T-cell (primary cell): Measurements from ENCODE around the gene MYL4. TPM values are rescaled to one million over a fixed set of nuclear protein-coding genes. Genes with fewer than 3 reads are reported as not detected.
"Not testable (repeated sequence)": the region's sequence is repeated elsewhere in the genome, so short reads cannot be mapped to it uniquely, and the experiment has no call there.

Experiments used
- ATAC-seq, 4 experiments: fragments of 200-7000 bp in 3 of 4; fragments of 150-1000 bp in 1 of 4; cut with Tn5 transposase; replicated peaks in 1 of 4; 1 replicate in 3 of 4; 2 replicates in 1 of 4; pipeline ENCODE4 v1.10.0; 2021; ENCODE audit warnings: moderate library complexity in 3 of 4, mild to moderate bottlenecking in 2 of 4, moderate number of reproducible peaks in 1 of 4
- CTCF ChIA-PET, 2 donors: fragments of 300-600 bp; sonication (Branson Sonifier 250); formaldehyde crosslinking; loops; one replicate each; lab custom pipeline; 2022; ENCODE audit warnings: antibody characterized with exemption in 2 of 2; lab: Charles Lee
- POLR2A ChIA-PET, 2 donors: fragments of 300-600 bp; sonication (Branson Sonifier 250); formaldehyde crosslinking; loops; one replicate each; lab custom pipeline; 2022; ENCODE audit warnings: antibody characterized with exemption in 2 of 2; lab: Charles Lee
- DNase-seq, 35 experiments: peaks; one replicate each; pipeline versions ENCODE4 v3.0.0 to v3.0.0-alpha.2; 2013 to 2023
- H3K27ac ChIP-seq: one replicate; pipeline ENCODE4 v1.5.1; 2013; ENCODE audit warnings: low read length
- H3K27me3 ChIP-seq, 2 experiments: replicated peaks in 1 of 2; 1 replicate in 1 of 2; 2 replicates in 1 of 2; pipeline versions ENCODE4 v1.6.1 to v1.7.0; 2013; ENCODE audit warnings: low read length in 1 of 2, mixed read lengths in 1 of 2; ENCODE audit not compliant: control insufficient read depth in 2 of 2, insufficient read depth in 2 of 2; ENCODE audit errors: extremely low read depth in 1 of 2
- H3K36me3 ChIP-seq, 2 donors: 1 replicate in 1 of 2; 2 replicates in 1 of 2; pipeline versions ENCODE4 v1.6.1 to v1.7.0; 2013; ENCODE audit warnings: low read length in 1 of 2; ENCODE audit not compliant: control insufficient read depth in 2 of 2, insufficient read depth in 1 of 2; ENCODE audit errors: extremely low read depth in 1 of 2
- H3K4me1 ChIP-seq, 2 experiments: 1 replicate in 1 of 2; 2 replicates in 1 of 2; pipeline versions ENCODE4 v1.6.1 to v1.7.0; 2013; ENCODE audit warnings: low read length in 2 of 2, mixed read lengths in 1 of 2; ENCODE audit not compliant: insufficient read depth in 2 of 2, control insufficient read depth in 1 of 2; ENCODE audit errors: extremely low read depth in 1 of 2
- H3K4me3 ChIP-seq, 2 donors: 1 replicate in 1 of 2; 2 replicates in 1 of 2; pipeline versions ENCODE4 v1.5.1 to v1.7.0; 2013; ENCODE audit warnings: mild to moderate bottlenecking in 2 of 2, low read length in 1 of 2, moderate library complexity in 1 of 2; ENCODE audit not compliant: control insufficient read depth in 1 of 2; ENCODE audit errors: extremely low read depth in 1 of 2
- H3K9me3 ChIP-seq: 2 replicates; pipeline ENCODE4 v1.7.0; 2013
- H3K27ac Mint-ChIP-seq, 2 donors: one replicate each; pipeline ENCODE4 v1.8.0; 2020 to 2021; ENCODE audit warnings: mild to moderate bottlenecking in 2 of 2, mixed read lengths in 2 of 2
- H3K27me3 Mint-ChIP-seq, 2 donors: one replicate each; pipeline ENCODE4 v1.8.0; 2021 to 2022; ENCODE audit warnings: mixed read lengths in 2 of 2
- H3K36me3 Mint-ChIP-seq: one replicate; pipeline ENCODE4 v1.8.0; 2021; ENCODE audit warnings: mixed read lengths
- H3K4me1 Mint-ChIP-seq, 3 donors: one replicate each; pipeline ENCODE4 v1.8.0; 2020 to 2022; ENCODE audit warnings: mixed read lengths in 3 of 3, mild to moderate bottlenecking in 1 of 3
- H3K4me3 Mint-ChIP-seq, 3 donors: one replicate each; pipeline ENCODE4 v1.8.0; 2020 to 2022; ENCODE audit warnings: mild to moderate bottlenecking in 3 of 3, mixed read lengths in 3 of 3, moderate library complexity in 3 of 3
- H3K9me3 Mint-ChIP-seq, 3 donors: one replicate each; pipeline ENCODE4 v1.8.0; 2020 to 2022; ENCODE audit warnings: mixed read lengths in 3 of 3
- WGBS: methylation state at CpG from one replicate; pipeline ENCODE4 v1.1.5; 2013; ENCODE audit warnings: missing lambda C conversion rate; ENCODE audit not compliant: insufficient coverage; 5-methylcytosine and 5-hydroxymethylcytosine counted together
- total RNA-seq, 35 experiments: library from RNA in 6 of 35; stranded (reverse) in 6 of 35; fragments of 120-200 nt in 1 of 35; gene quantifications; one replicate each; pipeline versions ENCODE4 v1.2.1 to v1.2.4 and lab custom pipeline; 2013 to 2026

Gene MYL4
- total RNA-seq, 5 donors from 2014 or later (not counting 1 experiment from before 2014, with no cell fraction given), result not detected

DNA sequence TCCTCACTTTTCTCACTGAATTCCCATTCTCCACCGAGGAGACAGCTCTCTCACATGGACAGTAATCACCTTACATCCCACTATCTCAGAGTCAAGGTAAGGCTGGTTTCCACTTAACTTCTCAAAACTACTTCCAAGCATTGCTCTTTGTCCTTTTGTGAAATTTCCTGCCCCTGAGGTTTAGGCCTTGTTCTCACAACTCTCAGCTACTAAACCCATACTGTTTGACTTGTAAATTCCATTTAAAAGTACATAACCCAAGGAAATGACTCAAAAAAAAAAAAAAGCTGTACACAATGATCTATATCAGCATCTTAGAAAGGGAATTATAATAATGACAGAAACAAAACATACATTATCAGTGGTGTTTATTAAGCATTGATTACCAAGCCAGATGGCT lies 28.8 kb upstream of the MYL4 start:
- 100% methylated on average over 1 of the region's 1 CpG for WGBS
- CTCF ChIA-PET, result no interaction called here
- Histone ChIP-seq H3K9me3 (no peaks in the 10 kb centered on the region), H3K4me1 (peaks cover 4 to 8% of the 10 kb centered on the region in 2 experiments), H3K36me3 (peaks cover 2 to 26% of the 10 kb centered on the region in 2 donors), H3K27ac (no peak overlapping the region), H3K4me3 (no peak overlapping the region), H3K27me3 (no peaks in the 10 kb centered on the region)
- no peaks in the 10 kb centered on the region for H3K9me3 Mint-ChIP-seq
- H3K27ac Mint-ChIP-seq, result no peak overlapping the region
- ATAC-seq (no peak), DNase-seq (no peak)
- H3K27me3 Mint-ChIP-seq, result no peaks in the 10 kb centered on the region
- peaks cover 58 to 63% (median 59%) of the 10 kb centered on the region in 3 donors for H3K4me1 Mint-ChIP-seq
- H3K4me3 Mint-ChIP-seq, result no peak overlapping the region
- POLR2A ChIA-PET, result no interaction called here
- peaks cover 35% of the 10 kb centered on the region for H3K36me3 Mint-ChIP-seq

DNA sequence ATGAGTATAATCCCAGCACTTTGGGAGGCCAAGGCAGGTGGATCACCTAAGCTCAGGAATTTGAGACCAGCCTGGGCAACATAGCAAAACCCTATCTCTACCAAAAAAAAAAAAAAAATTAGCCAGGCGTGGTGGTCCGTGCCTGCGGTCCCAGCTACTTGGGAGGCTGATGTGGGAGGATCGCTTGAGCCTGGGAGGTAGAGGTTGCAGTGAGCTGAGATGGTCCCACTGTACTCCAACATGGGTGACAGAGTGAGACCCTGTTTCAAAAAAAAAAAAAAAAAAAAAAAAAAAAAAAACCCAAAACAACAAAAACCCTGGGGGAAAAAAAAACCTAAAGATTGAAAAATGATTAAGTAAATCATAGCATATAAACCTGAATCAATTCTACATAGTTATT lies 28.2 kb upstream of the MYL4 start:
- H3K4me1 Mint-ChIP-seq, result peaks cover 57 to 64% (median 60%) of the 10 kb centered on the region in 3 donors
- H3K4me3 Mint-ChIP-seq, H3K27ac ChIP-seq, H3K27me3 ChIP-seq, H3K9me3 Mint-ChIP-seq, H3K9me3 ChIP-seq, POLR2A ChIA-PET, CTCF ChIA-PET, H3K4me1 ChIP-seq, H3K27ac Mint-ChIP-seq, H3K4me3 ChIP-seq, ATAC-seq, DNase-seq, H3K27me3 Mint-ChIP-seq: not testable (repeated sequence)
- WGBS, result no CpG with 5 or more reads among the region's 4 CpGs
- H3K36me3 Mint-ChIP-seq, result peaks cover 34% of the 10 kb centered on the region
- H3K36me3 ChIP-seq, result peaks cover 2 to 23% of the 10 kb centered on the region in 2 donors

DNA sequence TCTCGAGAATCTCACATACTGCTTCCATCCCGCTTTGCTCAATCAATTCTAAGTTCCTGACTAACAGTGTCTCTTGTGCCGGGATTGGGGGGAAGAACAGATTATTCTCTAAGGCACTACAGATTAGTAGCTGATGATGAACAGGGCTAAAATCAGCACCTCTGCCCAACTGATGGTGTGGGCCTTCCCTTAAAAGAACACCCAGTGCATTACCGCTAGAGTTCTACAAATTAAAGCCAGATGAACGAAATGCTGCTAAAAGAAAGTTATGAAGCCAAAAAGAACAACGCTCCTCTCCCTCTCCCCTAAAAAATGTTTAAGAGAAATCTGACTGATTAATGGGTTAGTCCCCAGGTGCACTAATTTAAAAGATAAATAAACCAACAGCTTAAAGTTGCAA lies 24.5 kb upstream of the MYL4 start:
- POLR2A ChIA-PET, result interaction anchor here in 1 of 2 donors (0.6 kb wide), 2 partner anchors 19 to 1573 kb away, joined by 3 read pairs; no protein-coding TSS in a partner anchor
- ATAC-seq, result no peak
- no peaks in the 10 kb centered on the region for H3K9me3 Mint-ChIP-seq
- Histone ChIP-seq H3K27me3 (no peaks in the 10 kb centered on the region), H3K9me3 (no peaks in the 10 kb centered on the region), H3K36me3 (peaks cover 2 to 14% of the 10 kb centered on the region in 2 donors), H3K4me3 (no peak overlapping the region), H3K27ac (no peak overlapping the region), H3K4me1 (peaks cover 12 to 14% of the 10 kb centered on the region in 2 experiments)
- peaks cover 11% of the 10 kb centered on the region for H3K36me3 Mint-ChIP-seq
- H3K4me1 Mint-ChIP-seq, result peaks cover 64 to 66% (median 65%) of the 10 kb centered on the region in 3 donors
- no peak overlapping the region for H3K27ac Mint-ChIP-seq
- H3K27me3 Mint-ChIP-seq, result no peaks in the 10 kb centered on the region
- DNase-seq, result no peak
- H3K4me3 Mint-ChIP-seq, result no peak overlapping the region
- WGBS, result no CpG with 5 or more reads among the region's 6 CpGs
- CTCF ChIA-PET, result no interaction called here

- peaks cover 54 to 65% (median 56%) of the 10 kb centered on the region in 3 donors for H3K4me1 Mint-ChIP-seq
- peak overlapping the region; percentile 91 to 95 for H3K4me3 ChIP-seq
Observed at GRCh38 chr17:47188271-47188875, 20.8 kb upstream of the MYL4 start.

DNA sequence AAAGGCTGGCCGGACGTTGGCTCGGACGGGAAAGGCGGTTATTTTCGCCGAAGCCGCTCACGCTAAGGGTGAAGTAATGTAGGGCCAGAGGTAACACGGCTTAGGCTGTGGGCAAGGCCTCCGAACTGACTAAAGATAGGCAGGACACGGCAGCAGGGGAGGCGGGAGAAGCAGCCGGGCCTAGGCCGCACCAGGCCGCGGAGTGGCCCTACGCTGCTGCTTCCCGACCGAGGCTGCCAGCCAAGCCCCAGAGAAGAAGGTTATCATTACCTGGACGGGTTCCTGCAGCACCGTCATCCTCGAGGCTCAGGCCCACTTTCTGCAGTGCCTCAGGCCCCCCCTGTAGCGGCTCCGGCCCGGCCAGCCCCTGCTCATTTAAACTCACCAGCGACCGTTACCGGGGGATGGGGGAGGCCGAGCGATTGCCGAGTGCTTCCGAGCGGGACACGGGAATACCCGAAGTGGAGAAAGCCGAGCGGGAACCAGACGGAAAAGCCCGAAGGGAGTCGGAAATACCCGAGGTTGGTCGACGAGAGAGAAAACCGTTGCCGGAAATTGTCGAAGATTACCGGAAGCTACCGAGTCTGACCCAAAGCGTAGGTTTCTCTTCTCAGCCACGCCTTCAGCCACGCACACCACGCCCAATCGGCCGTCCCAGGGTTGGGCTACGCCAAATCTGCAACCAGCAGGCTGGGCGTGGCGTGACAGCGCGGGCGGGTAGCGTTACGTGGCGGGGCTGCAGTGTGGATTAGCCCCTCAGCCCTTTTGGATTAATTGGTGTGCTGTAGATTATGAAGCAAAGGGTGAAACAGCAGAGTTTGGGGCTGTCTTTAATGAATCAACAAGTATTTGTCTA lies 20.0 kb upstream of the MYL4 start, which contains the start of gene CDC27:
Gene CDC27 (minus strand): TSS at position 420 of the 856 bp plus-strand sequence. CDS start 123 bp downstream, at position 297.
- Mint-ChIP-seq H3K27ac (peak within 1 kb of the TSS; percentile 83 to 93), H3K36me3 (no peaks in the 10 kb centered on the region), H3K4me3 (peak within 1 kb of the TSS; percentile 94 to 97 (median 95)), H3K9me3 (no peaks in the 10 kb centered on the region), H3K4me1 (peaks cover 46 to 66% (median 50%) of the 10 kb centered on the region in 3 donors), H3K27me3 (no peaks in the 10 kb centered on the region)
- WGBS, result under 1% methylated on average over 59 of the region's 64 CpGs
- H3K36me3 ChIP-seq, result no peaks in the 10 kb centered on the region
- peak within 1 kb of the TSS; percentile 91 for H3K27ac ChIP-seq
- CTCF ChIA-PET, result interaction anchor here in 1 of 2 donors (0.6 to 1.0 kb wide), 2 partner anchors 18 to 1693 kb away, joined by 3 read pairs; no protein-coding TSS in a partner anchor
- peak; percentile 93 to 96 (median 94) for ATAC-seq
- no peaks in the 10 kb centered on the region for H3K27me3 ChIP-seq
- H3K4me3 ChIP-seq, result peak within 1 kb of the TSS; percentile 91 to 95
- POLR2A ChIA-PET, result no interaction called here
- DNase-seq, result peak; percentile 97 to 100 (median 100)
- peaks cover 11 to 21% of the 10 kb centered on the region in 2 experiments for H3K4me1 ChIP-seq
- no peaks in the 10 kb centered on the region for H3K9me3 ChIP-seq

More at GRCh38 chr17:47188271-47188875, 20.8 kb upstream of the MYL4 start:
- ChIA-PET POLR2A (no interaction called here), CTCF (interaction anchor here in 1 of 2 donors (1.5 kb wide), 1 partner anchor 18 kb away, joined by 4 read pairs; no protein-coding TSS in a partner anchor)
- H3K4me3 Mint-ChIP-seq, result peak overlapping the region; percentile 94 to 97 (median 95)
- H3K36me3 Mint-ChIP-seq, result no peaks in the 10 kb centered on the region
- H3K27me3 ChIP-seq, result no peaks in the 10 kb centered on the region
- 0% methylated on average over 5 of the region's 15 CpGs for whole genome bisulfite sequencing
- H3K27me3 Mint-ChIP-seq, result no peaks in the 10 kb centered on the region
- H3K9me3 Mint-ChIP-seq, result no peaks in the 10 kb centered on the region
- peak overlapping the region; percentile 83 to 93 for H3K27ac Mint-ChIP-seq
- H3K4me1 ChIP-seq, result peaks cover 11 to 21% of the 10 kb centered on the region in 2 experiments
- ATAC-seq (no peak), DNase-seq (peak in 2 of 35 experiments; percentile 21 to 40)
- H3K27ac ChIP-seq, result peak overlapping the region; percentile 91
- no peaks in the 10 kb centered on the region for H3K9me3 ChIP-seq
- no peaks in the 10 kb centered on the region for H3K36me3 ChIP-seq

DNA sequence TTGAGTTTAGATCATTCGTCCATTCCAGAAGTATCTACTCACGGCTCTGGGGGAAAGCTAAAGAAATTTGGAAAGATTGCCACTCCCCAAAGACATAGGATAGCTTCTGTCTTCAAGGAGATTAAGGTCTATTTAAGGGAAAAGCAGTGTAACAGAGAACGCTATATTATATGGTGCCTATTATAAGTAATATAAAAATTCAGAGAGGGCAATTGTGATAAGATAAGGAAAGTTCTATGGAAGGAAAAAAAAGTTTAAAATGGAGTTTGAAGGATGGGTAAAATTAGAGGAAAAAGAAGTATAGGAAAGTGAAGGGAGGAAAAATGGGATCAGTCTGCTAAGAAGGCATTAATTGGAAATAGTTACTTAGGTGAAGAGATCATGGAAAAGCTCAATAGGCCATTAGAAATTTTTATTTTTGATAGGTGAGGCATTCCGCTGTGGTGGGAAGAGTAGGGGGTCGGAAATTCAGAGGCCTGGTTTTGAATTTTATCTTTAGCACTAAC lies 19.4 kb upstream of the MYL4 start:
- DNase-seq (no peak), ATAC-seq (no peak)
- H3K4me1 Mint-ChIP-seq, result peaks cover 39 to 62% (median 45%) of the 10 kb centered on the region in 3 donors
- CTCF ChIA-PET, result interaction anchor here in 1 of 2 donors (1.0 kb wide), 1 partner anchor 17 kb away, joined by 3 read pairs; no protein-coding TSS in a partner anchor
- Histone ChIP-seq H3K27me3 (no peaks in the 10 kb centered on the region), H3K36me3 (no peaks in the 10 kb centered on the region), H3K4me1 (peaks cover 8 to 21% of the 10 kb centered on the region in 2 experiments), H3K4me3 (peak overlapping the region in 1 of 2 donors; percentile 95), H3K9me3 (no peaks in the 10 kb centered on the region), H3K27ac (peak overlapping the region; percentile 27)
- H3K27ac Mint-ChIP-seq, result peak overlapping the region; percentile 83 to 93
- no CpG with 5 or more reads among the region's 5 CpGs for WGBS
- H3K27me3 Mint-ChIP-seq, result no peaks in the 10 kb centered on the region
- H3K9me3 Mint-ChIP-seq, result no peaks in the 10 kb centered on the region
- POLR2A ChIA-PET, result interaction anchor here in 1 of 2 donors (1.2 kb wide), 1 partner anchor 11 kb away, joined by 3 read pairs; no protein-coding TSS in a partner anchor
- H3K36me3 Mint-ChIP-seq, result no peaks in the 10 kb centered on the region
- H3K4me3 Mint-ChIP-seq, result peak overlapping the region; percentile 94 to 97 (median 95)
